PC-3 (cell line): ENCODE data around the gene CCAR1. TPM values are rescaled to one million over a fixed set of nuclear protein-coding genes. Genes with fewer than 3 reads are reported as not detected.

Experiments
- ATAC-seq: fragments of 200-7000 bp; cut with Tn5 transposase; 2 replicates; pipeline ENCODE4 v1.9.1; 2020; ENCODE audit warnings: mild to moderate bottlenecking, moderate library complexity
- BruUV-seq: library from RNA; stranded (reverse); fragments of 400-500 nt; replicated peaks from 2 replicates; lab custom pipeline; 2021; lab: Mats Ljungman, UMichigan
- CTCF ChIA-PET: fragments of 300-600 bp; sonication (Branson Sonifier 250); formaldehyde crosslinking; loops from one replicate; lab custom pipeline; 2022; ENCODE audit warnings: antibody characterized with exemption; lab: Charles Lee
- POLR2A ChIA-PET: fragments of 300-600 bp; sonication (Branson Sonifier 250); formaldehyde crosslinking; loops from one replicate; lab custom pipeline; 2022; ENCODE audit warnings: antibody characterized with exemption; ENCODE audit not compliant: unreplicated experiment; lab: Charles Lee
- DNase-seq: peaks from one replicate; pipeline ENCODE4 v3.0.0-alpha.2; 2015
- H2AFZ ChIP-seq: fragments of 300-600 bp; sonication (generic); 2 replicates; pipeline ENCODE4 v1.6.0; 2016; ENCODE audit warnings: antibody characterized with exemption, low read length
- H3F3A ChIP-seq: fragments of 300-600 bp; sonication (generic); one replicate; pipeline ENCODE4 v1.6.0; 2017; ENCODE audit warnings: antibody characterized with exemption, low read length, control low read depth, mild to moderate bottlenecking; ENCODE audit not compliant: unreplicated experiment
- H3K27ac ChIP-seq: fragments of 300-600 bp; sonication (generic); 2 replicates; pipeline ENCODE4 v1.5.1; 2016; ENCODE audit warnings: mild to moderate bottlenecking, low read length
- H3K27me3 ChIP-seq: fragments of 300-600 bp; sonication (generic); 2 replicates; pipeline ENCODE4 v1.6.1; 2016; ENCODE audit warnings: low read length, mixed read lengths
- H3K36me3 ChIP-seq: fragments of 300-600 bp; sonication (generic); 2 replicates; pipeline ENCODE4 v1.6.1; 2016; ENCODE audit warnings: low read depth, mixed run types, low read length, mixed read lengths
- H3K4me1 ChIP-seq: fragments of 300-600 bp; sonication (generic); 2 replicates; pipeline ENCODE4 v1.5.1; 2016; ENCODE audit warnings: low read length; ENCODE audit not compliant: insufficient read depth
- H3K4me2 ChIP-seq: fragments of 300-600 bp; sonication (generic); 2 replicates; pipeline ENCODE4 v1.6.0; 2016; ENCODE audit warnings: low read length
- H3K4me3 ChIP-seq: fragments of 300-600 bp; sonication (generic); 2 replicates; pipeline ENCODE4 v1.5.1; 2016; ENCODE audit warnings: mild to moderate bottlenecking, low read length, mixed read lengths
- H3K79me2 ChIP-seq: fragments of 300-600 bp; sonication (generic); 2 replicates; pipeline ENCODE4 v1.6.1; 2017; ENCODE audit warnings: low read length, mixed read lengths
- H3K9ac ChIP-seq: fragments of 300-600 bp; sonication (generic); 2 replicates; pipeline ENCODE4 v1.6.0; 2016; ENCODE audit warnings: mild to moderate bottlenecking, low read length
- H3K9me2 ChIP-seq: fragments of 300-600 bp; sonication (generic); replicated peaks from 2 replicates; pipeline ENCODE4 v1.6.1; 2016; ENCODE audit warnings: mixed run types, low read length, mixed read lengths
- H3K9me3 ChIP-seq: fragments of 300-600 bp; sonication (generic); 2 replicates; pipeline ENCODE4 v1.6.1; 2016; ENCODE audit warnings: low read length, mixed read lengths
- H4K20me1 ChIP-seq: fragments of 300-600 bp; sonication (generic); 2 replicates; pipeline ENCODE4 v1.6.1; 2016; ENCODE audit warnings: low read length, mixed read lengths
- CTCF ChIP-seq: fragments of 300-600 bp; sonication (generic); conservative IDR thresholded peaks from 2 replicates; pipeline ENCODE4 v1.5.1; 2017; ENCODE audit warnings: antibody characterized with exemption, low read depth, mild to moderate bottlenecking, low read length
- EZH2 ChIP-seq: fragments of 300-600 bp; sonication (generic); IDR thresholded peaks from one replicate; pipeline ENCODE4 v1.6.1; 2017; ENCODE audit warnings: antibody characterized with exemption, mild to moderate bottlenecking, low read length; ENCODE audit not compliant: unreplicated experiment
- EZH2phosphoT487 ChIP-seq: fragments of 300-600 bp; sonication (generic); IDR thresholded peaks from 2 replicates; pipeline ENCODE4 v1.6.1; 2018; ENCODE audit warnings: mild to moderate bottlenecking, antibody characterized with exemption, low read length, borderline replicate concordance
- intact Hi-C: fragments of 100-400 bp; cut with micrococcal nuclease; formaldehyde crosslinking; loops from 2 replicates; pipeline ENCODE4 v1.9.0; 2023
- total RNA-seq: library from RNA; depleted of rRNA; stranded (reverse); fragments of >200 nt; gene quantifications from 2 replicates; pipeline ENCODE4 v1.2.3, GENCODE V29; 2014

CCAR1 gene
- total RNA-seq, 1 experiment from 2014 or later = 92.1 TPM

DNA sequence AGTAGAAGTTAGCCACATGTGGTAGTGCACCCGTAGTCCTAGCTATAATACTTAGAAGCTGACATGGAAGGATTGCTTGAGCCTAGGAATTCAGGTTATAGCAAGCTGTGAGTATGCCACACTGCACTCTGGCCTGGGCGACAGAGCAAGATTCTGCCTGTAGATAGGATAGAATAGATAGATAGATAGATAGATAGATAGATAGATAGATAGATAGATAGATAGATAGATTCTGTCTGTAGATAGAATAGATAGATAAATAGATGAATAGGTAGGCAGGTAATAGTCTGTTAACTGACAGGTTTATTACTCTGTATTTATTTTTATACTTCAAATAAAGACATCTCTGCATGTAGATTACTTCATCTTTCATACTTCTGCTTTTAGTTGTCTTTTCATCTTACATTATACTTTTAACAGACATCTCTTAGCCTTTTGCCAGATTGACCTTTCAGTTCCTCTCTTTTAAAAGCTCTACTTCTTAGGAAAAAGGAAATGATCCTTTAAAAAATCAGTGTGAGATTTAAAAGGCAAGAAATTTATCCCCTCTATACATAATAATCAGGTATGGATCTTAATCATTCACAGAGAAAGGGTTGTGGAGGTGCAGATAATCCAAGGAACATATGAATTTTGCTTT is 31.8 kb downstream of the CCAR1 start:
- CTCF ChIA-PET = no interaction called here
- H3F3A ChIP-seq = no peaks in the 10 kb centered on the region
- no peaks in the 10 kb centered on the region for H3K9me3 ChIP-seq
- H3K79me2 ChIP-seq = no peaks in the 10 kb centered on the region
- H4K20me1 ChIP-seq = no peaks in the 10 kb centered on the region
- ATAC-seq = no peak
- no peaks in the 10 kb centered on the region for H3K4me1 ChIP-seq
- no peaks in the 10 kb centered on the region for H3K9me2 ChIP-seq
- H2AFZ ChIP-seq = no peak overlapping the region
- H3K36me3 ChIP-seq = peaks cover 89% of the 10 kb centered on the region
- no peak overlapping the region for H3K27ac ChIP-seq
- H3K9ac ChIP-seq = no peak overlapping the region
- H3K4me3 ChIP-seq = no peak overlapping the region
- DNase-seq = no peak
- H3K27me3 ChIP-seq = no peaks in the 10 kb centered on the region
- no TSS peak for BruUV-seq
- POLR2A ChIA-PET = interaction anchor here (0.6 kb wide), 1 partner anchor 148 kb away, joined by 3 read pairs; no protein-coding TSS in a partner anchor
- TF ChIP-seq CTCF (no peak), EZH2phosphoT487 (no peak), EZH2 (no peak)
- intact Hi-C loops = no loop called here
- no peak overlapping the region for H3K4me2 ChIP-seq

GRCh38 chr10:68756246-68756645 is 35.2 kb downstream of the CCAR1 start:
- Histone ChIP-seq H3K79me2 (no peaks in the 10 kb centered on the region), H2AFZ (no peak overlapping the region), H3K4me2 (no peak overlapping the region), H3K9ac (no peak overlapping the region), H3K36me3 (peaks cover 87% of the 10 kb centered on the region), H3K4me3 (no peak overlapping the region), H3F3A (no peaks in the 10 kb centered on the region), H3K4me1 (no peaks in the 10 kb centered on the region), H3K27me3 (no peaks in the 10 kb centered on the region), H3K9me3 (no peaks in the 10 kb centered on the region), H3K27ac (no peak overlapping the region), H4K20me1 (no peaks in the 10 kb centered on the region), H3K9me2 (no peaks in the 10 kb centered on the region)
- ATAC-seq (no peak), DNase-seq (no peak)
- intact Hi-C loops = no loop called here
- no TSS peak for BruUV-seq
- no peak for TF ChIP-seq EZH2
- TF ChIP-seq EZH2phosphoT487 = no peak
- no peak for TF ChIP-seq CTCF
- ChIA-PET POLR2A (no interaction called here), CTCF (no interaction called here)

DNA sequence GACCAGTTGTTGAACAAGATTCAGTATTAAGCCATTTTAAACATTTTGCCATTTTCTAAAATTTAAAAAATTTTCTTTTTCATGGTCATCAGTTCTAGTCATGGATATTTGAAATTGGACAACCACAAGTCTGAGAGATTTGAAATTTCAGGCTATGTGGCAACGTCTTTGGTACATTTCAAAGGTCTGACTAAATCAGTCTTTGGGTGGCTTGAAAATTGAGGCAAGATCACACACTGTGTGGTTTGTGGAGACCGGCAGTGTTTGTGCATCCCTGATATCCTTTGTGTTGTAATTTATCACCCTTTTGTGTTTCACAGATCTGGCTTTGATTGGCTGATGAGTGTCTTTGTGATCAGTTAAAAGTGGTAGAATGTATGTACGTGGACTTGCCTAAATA is 35.7 kb downstream of the CCAR1 start:
- no TSS peak for BruUV-seq
- Histone ChIP-seq H3K9me3 (no peaks in the 10 kb centered on the region), H3K4me2 (no peak overlapping the region), H3F3A (no peaks in the 10 kb centered on the region), H3K27ac (no peak overlapping the region), H2AFZ (no peak overlapping the region), H3K79me2 (no peaks in the 10 kb centered on the region), H3K36me3 (peaks cover 86% of the 10 kb centered on the region), H3K4me3 (no peak overlapping the region), H4K20me1 (no peaks in the 10 kb centered on the region), H3K4me1 (no peaks in the 10 kb centered on the region), H3K27me3 (no peaks in the 10 kb centered on the region), H3K9me2 (no peaks in the 10 kb centered on the region), H3K9ac (no peak overlapping the region)
- TF ChIP-seq CTCF = no peak
- TF ChIP-seq EZH2phosphoT487 = no peak
- TF ChIP-seq EZH2 = no peak
- POLR2A ChIA-PET = no interaction called here
- ATAC-seq = no peak
- intact Hi-C loops = no loop called here
- CTCF ChIA-PET = no interaction called here
- no peak for DNase-seq
